GM18520 (cell line): ENCODE data around the gene CACNA2D2.
"Not testable (repeated sequence)": the region's sequence is repeated elsewhere in the genome, so short reads cannot be mapped to it uniquely, and the experiment has no call there.

Source experiments
- ATAC-seq: cut with Tn5 transposase; IDR thresholded peaks from one replicate; pipeline ENCODE4 v1.9.1; 2021; ENCODE audit not compliant: unreplicated experiment

The CACNA2D2 gene

GRCh38 chr3:50530001-50530970 lies 26.9 kb upstream of the CACNA2D2 start:
- no peak for ATAC-seq

DNA sequence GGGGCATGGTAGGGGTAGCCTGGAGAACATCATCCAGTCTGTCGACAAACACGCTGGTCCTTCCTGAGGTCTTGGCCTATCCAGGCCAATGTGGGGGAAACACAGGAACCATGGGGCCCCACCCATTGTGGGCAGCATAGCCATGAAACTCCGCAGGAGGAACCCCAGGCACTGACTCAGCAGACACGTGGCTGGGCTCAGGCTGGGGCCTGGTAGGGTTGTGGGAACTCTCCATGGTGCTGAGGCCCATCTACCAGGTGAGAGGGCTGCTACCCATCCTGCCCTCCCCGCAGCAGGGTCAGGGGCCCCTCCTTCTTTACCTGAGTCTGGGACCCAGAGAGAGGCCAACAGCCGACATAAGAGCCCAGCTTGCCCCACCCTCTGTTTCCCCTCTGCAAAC lies 22.6 kb upstream of the CACNA2D2 start:
- no peak for ATAC-seq

GRCh38 chr3:50525191-50525910 lies 21.9 kb upstream of the CACNA2D2 start:
- no peak for ATAC-seq

GRCh38 chr3:50524746-50525145 lies 21.3 kb upstream of the CACNA2D2 start:
- ATAC-seq, result no peak

DNA sequence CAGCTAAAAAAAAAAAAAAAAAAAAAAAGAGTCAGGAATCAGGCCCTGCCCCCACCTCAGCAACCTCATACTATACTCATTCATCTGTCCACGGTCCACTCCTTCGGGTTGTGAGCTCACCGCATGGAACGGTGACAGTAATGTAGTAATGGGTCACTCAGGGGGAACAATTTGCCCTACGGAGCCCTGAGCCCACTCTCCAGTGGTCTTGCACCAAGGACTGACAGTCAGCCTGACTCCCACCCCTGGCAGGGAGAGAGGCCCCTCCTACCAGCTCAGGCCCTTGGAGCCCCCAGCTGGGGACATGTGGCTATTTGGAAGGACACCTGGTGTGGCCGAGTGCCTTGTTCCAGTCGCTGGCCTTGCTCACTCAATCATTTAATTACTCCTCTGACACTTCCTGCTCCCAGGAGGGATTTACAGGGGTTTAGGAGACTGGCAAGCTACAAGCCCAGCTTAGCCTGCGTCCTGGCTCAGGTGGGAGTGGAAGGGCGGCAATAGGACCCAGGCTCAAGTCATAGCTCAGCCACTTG lies 19.9 kb upstream of the CACNA2D2 start:
- no peak for ATAC-seq

- no peak for ATAC-seq
Observed at GRCh38 chr3:50521572-50521971, 18.1 kb upstream of the CACNA2D2 start.

DNA sequence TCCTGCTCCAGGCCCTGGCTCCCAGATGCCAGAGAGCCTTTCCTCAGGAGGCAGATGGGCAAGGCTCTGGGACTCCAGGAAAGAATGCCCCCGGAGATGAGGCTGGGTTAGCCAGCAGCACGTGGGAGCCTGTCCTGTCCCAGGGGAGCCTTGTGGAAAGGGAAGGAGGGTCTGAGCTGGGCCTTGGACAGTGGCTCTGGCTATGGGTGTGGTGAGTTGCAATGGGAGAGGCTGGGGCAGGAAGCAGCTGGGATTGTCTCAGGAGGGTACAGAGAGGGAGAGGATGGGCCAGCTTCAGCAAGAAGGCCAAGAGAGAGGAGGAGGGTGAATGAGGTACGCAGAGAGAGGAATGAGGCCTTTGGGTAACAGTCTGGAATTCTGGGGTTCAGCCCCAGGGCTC lies 17.4 kb upstream of the CACNA2D2 start:
- ATAC-seq, result no peak

- no peak for ATAC-seq
Observed at GRCh38 chr3:50519471-50520089, 16.1 kb upstream of the CACNA2D2 start.

DNA sequence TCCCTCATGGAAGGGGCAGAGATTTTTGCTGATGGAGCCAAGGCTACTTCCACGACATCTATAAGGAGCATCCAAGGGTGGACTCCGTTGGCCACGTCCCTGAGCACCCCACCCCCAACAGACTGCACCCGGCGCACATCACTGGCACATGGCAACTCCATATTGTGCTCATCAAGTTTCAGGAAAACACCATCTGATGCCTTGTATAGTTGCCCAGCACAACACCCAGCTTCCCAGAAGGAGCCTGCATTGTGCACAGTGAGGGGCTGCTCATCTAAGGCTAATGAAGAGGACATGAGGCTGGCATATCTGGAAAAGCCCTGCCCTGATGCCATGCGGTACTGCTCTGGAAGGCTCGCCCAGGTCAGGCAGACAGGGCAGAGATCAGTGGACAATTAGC lies 15.0 kb upstream of the CACNA2D2 start:
- no peak for ATAC-seq

DNA sequence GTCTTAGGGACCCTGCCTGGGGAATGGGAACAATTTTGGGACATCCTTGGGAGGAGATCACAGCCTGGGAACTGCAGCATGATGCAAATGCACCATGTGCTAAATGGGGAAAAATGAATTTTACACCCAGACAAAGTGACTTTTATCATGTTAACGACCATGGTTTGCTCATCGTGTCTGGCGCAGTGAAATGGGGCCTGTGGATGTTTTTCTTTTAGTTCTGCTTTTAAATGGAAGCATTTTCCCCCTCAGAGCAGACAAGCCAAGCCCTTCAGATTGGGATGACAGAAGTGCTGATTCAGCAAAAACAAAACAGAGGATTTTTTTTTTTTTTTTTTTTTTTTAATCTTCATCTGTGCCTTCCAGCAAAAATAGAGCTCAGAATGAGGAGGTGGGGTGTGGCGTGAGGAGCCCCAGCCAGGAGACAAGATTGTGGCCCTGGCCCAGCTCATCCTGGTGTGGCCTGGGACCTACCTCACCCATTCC lies 14.3 kb upstream of the CACNA2D2 start:
- no peak for ATAC-seq

- ATAC-seq, result no peak
Observed at GRCh38 chr3:50516440-50516871, 13.0 kb upstream of the CACNA2D2 start.

DNA sequence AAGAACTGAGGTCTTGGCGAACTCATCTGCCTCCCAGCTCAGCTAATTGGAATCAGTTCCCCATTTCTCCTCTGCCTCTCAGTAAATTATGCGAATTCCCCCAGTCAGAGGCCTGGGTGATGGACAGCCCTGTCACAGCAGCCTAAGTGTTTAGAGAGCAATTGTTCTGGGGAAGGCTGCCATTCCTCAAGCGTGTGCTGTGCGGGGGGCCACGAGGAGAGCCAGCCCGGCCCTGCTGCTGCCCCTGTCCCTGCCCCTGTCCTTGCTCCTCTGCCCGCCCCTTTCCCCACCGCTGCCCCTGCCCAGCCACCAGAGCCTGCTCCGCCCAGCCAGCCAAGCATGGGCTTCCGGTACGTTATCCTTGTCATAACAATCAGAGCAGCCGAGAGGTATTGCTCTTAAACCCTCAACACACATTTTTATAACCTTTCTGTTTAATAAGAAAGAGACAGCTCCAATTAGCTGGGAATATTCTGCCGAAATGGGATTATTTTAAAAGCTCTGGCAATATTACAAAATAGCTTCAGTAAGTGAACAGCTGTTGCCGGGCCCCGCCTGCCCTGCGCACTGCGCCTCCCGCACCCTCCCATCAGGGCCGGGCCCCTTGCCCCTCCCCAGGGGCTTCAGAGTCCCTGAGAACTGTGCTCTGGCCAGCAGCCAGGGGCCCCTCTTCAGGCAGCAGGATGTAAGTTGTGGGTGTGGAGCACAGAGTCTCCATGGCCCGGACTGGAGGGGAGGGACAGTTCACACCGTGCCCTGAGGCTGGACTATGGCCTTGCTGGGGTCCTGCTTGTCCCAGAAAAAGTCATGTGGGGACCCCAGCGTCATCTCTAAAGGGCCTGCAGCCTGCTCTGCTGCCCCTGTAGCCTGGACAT lies 12.4 kb upstream of the CACNA2D2 start:
- no peak for ATAC-seq

- ATAC-seq, result not testable (repeated sequence)
Observed at GRCh38 chr3:50512908-50513307, 9.5 kb upstream of the CACNA2D2 start.

DNA sequence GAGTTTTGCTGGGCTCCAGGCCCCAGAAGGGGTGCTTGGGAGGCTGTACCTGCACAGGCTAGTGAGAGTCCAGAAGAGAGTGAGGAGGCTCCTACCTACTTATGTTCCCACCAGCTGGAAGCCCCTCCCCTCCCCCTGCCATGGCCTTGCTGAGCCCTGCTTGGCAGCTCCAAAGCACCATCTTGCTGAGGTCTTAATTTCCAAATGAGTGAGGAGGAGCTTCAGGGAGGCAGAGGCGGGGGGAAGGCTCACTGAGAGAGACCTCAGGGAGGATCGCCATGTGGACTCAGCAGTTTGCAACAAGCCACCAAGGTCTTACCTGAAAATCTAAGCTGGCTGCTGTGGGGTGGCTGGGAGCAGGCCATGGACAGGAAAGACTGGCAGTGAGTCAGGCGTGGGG lies 8.7 kb upstream of the CACNA2D2 start:
- ATAC-seq, result no peak

- no peak for ATAC-seq
Observed at GRCh38 chr3:50510325-50510724, 6.9 kb upstream of the CACNA2D2 start.

DNA sequence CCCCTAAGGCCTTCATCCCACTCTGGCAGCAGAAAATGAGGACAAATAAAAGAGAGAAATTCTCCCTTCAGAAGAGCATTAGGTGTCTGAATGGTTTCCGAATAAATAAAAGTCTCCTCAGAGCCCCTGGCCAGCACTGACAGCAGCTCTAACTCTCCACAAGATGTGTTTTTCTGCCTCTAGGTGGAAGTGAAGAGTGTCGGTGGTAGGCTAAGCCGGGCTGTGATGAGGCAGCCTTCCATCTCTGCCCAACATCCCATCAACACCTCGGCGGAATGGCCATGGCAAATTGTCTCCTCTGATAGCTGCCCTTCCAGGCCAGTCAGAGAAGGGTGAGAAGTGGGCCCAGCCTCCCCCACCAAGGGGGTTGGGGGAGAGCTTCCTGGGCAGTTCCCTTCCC lies 6.3 kb upstream of the CACNA2D2 start:
- no peak for ATAC-seq

- no peak for ATAC-seq
Observed at GRCh38 chr3:50508821-50509220, 5.4 kb upstream of the CACNA2D2 start.

DNA sequence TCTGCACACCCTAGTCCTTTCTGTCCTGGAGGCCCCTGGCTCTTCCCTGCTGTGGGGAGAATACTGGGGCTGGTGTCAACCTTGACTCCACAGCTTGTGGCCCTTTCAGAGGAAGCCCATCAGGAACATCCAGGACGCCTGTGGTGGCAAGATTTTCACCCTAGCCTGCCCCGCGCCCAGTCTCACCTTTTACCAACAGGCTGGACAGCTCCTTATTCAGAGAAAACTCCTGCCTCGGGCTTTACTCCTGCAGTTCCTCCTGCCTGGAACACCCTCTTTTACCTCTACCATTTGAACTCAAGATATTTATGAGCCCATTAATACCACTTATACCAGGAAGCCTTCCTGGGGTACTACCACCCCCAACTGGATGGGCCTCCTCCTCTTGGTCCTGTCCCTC lies 2.7 kb upstream of the CACNA2D2 start:
- ATAC-seq, result no peak

DNA sequence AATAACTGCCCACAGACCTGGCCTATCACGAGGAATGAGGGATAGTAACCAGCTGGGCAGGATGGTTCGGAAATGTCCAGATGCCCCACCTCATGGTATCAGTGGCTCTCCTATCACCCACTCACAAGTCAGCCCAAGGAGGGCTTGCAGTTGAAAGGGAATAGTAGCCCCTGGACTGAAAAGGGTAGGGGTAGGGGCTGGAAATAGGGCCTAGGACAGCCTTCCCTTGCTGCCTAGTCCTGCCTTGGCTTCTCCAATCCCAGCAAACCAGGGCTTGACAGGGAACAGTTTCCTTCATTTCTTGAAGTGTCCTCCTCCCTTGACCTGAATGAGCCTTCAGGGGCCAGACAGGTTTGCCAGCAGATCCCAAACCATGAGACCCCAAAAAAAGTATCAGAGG lies 1.2 kb upstream of the CACNA2D2 start:
- no peak for ATAC-seq
